NK-92 treated with Interleukin-12 subunit alpha and Interleukin-12 subunit beta, amount 100 ng/mL, for 24 hours (cell line): ENCODE measurements around the gene ACSBG1.

ENCODE experiments used
- DNase-seq: peaks from one replicate; lab custom pipeline; 2025; lab: John Stamatoyannopoulos, UW

The ACSBG1 gene

GRCh38 chr15:78216276-78217104 lies 17.9 kb downstream of the ACSBG1 start:
- DNase-seq = no peak

- no peak for DNase-seq
Measured at GRCh38 chr15:78213956-78214355, 20.4 kb downstream of the ACSBG1 start.

DNA sequence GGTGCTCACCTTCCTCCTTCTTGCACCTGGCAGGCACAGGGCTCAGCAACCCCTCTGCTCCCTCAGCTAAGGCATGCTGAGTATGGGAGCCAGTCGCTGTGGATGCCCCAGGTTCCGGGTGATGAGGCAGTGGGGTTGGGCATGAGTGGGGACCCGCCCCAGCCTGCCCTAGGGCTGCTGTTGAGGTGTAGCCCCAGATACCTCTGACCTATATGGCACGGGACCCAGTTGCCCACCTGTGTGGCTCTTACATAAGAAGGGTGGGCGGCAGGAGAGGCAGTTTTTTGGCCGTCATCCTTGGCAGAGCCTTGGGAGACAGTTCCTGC lies 21.0 kb downstream of the ACSBG1 start:
- DNase-seq = no peak

- no peak for DNase-seq
Measured at GRCh38 chr15:78212546-78213424, 21.6 kb downstream of the ACSBG1 start.

- DNase-seq = no peak
Measured at GRCh38 chr15:78212008-78212407, 22.4 kb downstream of the ACSBG1 start.

GRCh38 chr15:78211189-78211921 lies 23.0 kb downstream of the ACSBG1 start:
- DNase-seq = no peak

- DNase-seq = no peak
Measured at GRCh38 chr15:78210349-78210717, 24.0 kb downstream of the ACSBG1 start.

DNA sequence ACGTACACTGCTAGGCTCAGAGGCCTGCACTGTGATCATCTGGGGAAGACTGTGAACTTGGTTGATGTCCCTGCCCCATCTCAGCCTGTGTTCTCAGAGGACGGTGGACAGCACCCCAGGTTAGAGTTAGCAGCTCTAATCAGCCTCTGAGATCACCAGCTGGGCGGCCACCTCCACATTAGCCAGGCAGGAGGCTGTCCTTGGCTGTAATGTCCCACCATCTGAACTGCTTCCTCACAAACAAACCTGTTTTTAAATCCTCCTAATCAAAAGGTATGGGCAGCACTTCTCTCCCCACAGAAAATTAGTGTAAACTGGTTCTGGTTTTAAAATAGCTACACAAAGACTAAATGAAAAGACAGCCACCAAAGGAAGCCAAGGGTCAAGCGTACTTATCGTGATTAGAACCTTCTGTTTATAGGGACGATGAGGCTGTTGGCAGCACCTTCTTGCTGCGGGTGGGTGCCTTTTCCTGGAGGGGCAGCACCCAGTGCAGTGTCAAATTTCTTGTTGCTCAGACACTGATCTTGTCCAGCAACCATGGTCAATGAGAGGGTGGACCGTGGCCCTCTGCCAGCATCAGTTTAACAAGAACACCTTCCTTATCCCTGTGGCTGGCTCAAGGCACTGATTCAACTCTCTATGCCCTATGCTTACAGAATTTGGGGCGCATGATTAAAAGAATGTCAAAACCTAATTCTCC lies 24.6 kb downstream of the ACSBG1 start:
- no peak for DNase-seq

GRCh38 chr15:78208887-78209645 lies 25.3 kb downstream of the ACSBG1 start:
- no peak for DNase-seq

GRCh38 chr15:78208341-78208844 lies 26.0 kb downstream of the ACSBG1 start:
- no peak for DNase-seq

DNA sequence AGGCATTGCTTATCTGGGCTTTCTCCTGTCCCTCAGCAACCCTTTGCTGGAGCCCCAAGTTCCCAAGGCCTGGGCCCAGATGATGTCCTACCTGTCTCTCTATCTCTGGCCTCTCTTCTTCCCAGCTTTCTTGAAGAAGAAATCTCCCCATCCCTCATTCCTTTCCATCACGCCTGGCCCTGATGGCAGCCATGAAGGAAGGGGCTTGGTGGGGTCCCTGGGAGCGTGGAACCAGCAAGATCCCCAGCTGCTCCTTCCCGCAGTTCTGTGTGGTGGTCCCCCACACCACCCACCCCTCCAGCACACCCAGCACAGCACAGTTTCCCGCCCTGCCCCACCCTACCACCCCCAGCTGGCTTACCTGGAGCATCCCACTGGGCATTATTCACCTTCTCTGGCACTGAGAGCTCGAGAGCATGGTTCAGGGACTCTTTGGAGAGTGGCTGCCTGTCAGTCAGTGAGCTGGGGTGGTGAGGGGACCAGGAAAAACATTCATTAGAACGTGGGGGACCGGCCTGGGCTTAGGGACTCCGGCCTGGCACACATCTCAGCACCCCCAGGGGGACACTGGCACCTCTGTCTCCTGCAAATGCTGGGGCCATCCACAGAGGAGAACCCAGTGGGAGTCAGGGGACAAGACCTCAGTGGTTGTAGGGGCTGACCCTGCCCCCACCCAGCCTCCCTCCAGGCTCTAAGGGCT lies 26.6 kb downstream of the ACSBG1 start:
- no peak for DNase-seq

GRCh38 chr15:78207110-78207458 lies 27.3 kb downstream of the ACSBG1 start:
- DNase-seq = no peak

GRCh38 chr15:78206326-78207109 lies 27.8 kb downstream of the ACSBG1 start:
- no peak for DNase-seq

- no peak for DNase-seq
Measured at GRCh38 chr15:78205856-78206255, 28.5 kb downstream of the ACSBG1 start.

DNA sequence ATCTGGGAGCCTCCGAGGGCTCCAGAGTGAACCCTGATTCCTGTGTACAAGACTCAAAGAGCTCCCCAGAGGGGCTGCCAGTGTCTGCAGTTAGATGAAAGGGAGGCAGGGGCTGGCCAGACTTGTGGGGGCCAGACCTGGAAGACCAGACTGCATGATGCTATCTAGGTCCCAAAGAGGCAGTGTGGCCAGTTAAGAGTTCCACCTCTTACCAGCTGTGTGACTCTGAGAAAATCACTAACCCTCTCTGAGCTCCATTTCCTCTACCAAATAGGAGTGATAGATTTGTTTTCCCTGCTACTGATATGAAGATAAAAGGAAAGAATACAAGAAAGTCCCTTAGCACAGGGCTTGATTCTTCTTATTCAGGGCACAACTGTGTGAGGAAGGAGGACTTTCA lies 29.0 kb downstream of the ACSBG1 start:
- DNase-seq = no peak

GRCh38 chr15:78204351-78205309 lies 29.7 kb downstream of the ACSBG1 start:
- no peak for DNase-seq

DNA sequence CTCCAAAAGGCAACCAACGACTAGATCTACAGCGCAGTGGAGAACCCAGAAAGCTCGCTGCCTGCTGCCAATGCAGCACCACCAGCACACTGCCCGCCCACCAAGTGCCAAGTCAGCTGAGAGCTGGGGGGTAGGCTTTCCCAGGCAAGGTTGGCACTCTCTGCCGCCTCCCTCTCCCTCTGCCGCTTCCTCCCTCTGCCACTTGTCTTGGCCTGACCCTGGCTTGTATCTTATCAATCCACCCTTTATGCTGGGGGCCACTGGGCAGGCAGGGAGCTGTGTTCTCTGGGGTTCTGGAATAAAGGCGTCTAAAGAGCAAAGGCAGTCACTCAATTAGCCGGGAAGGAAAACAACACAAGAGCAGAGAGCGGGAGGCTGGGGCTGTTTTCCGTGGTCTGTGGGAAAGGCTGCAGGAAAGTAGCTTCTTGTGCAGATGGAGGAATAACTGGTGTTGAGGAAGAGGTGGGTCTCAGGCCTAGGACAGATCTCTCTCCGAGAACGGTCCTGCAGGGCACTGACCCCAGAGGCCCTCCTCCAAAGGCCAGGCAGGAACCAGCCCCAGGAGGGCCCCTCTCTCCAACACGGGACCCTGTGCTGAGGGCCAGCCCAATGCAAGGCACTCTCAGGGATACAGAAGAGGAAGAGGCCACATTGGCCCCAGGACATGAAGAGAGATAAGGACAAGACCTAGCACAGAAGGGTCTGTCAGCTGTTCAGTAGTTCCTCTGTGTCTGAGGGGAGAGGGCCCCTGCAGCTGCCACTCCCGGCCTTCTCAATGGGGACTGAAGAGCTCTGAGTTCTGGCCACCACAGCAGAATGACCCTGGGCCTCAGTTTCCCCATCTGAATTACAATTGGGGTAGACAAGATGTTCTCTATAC lies 30.8 kb downstream of the ACSBG1 start:
- DNase-seq = no peak
